Left ventricle myocardium superior (tissue), 1 donor: ENCODE data around the gene AIPL1. TPM values are rescaled to one million over a fixed set of nuclear protein-coding genes. Genes with fewer than 3 reads are reported as not detected.

ENCODE experiments used
- ATAC-seq: fragments of 200-7000 bp; cut with Tn5 transposase; one replicate; pipeline ENCODE4 v1.9.1; 2020; ENCODE audit warnings: mild to moderate bottlenecking, moderate library complexity
- DNase-seq: peaks from one replicate; pipeline ENCODE4 v3.0.0-alpha.2; 2020
- intact Hi-C: fragments of 100-400 bp; cut with micrococcal nuclease; formaldehyde crosslinking; loops from one replicate; pipeline ENCODE4 v1.11.0; 2022
- total RNA-seq: library from RNA; stranded (reverse); fragmentation: NEBNext Ultra II Directional; extraction: Animal tissue kit (Norgen Biotek cat#: 25700); gene quantifications from one replicate; pipeline ENCODE4 v1.2.1, GENCODE V29; 2021
- donor health status: DM: no; HTN: yes; CAD: no; lungs with severe emphysema.

The AIPL1 gene
- total RNA-seq, 1 donor from 2014 or later: not detected

GRCh38 chr17:6468051-6468790 is 33.3 kb upstream of the AIPL1 start:
- intact Hi-C loops: no loop called here
- no peak for ATAC-seq
- DNase-seq: peak; percentile 9

GRCh38 chr17:6467567-6467966 is 32.6 kb upstream of the AIPL1 start:
- DNase-seq: no peak
- ATAC-seq: no peak
- intact Hi-C loops: no loop called here

- ATAC-seq (no peak), DNase-seq (peak; percentile 3)
- intact Hi-C loops: no loop called here
Measured at GRCh38 chr17:6465206-6466003, 30.5 kb upstream of the AIPL1 start.

DNA sequence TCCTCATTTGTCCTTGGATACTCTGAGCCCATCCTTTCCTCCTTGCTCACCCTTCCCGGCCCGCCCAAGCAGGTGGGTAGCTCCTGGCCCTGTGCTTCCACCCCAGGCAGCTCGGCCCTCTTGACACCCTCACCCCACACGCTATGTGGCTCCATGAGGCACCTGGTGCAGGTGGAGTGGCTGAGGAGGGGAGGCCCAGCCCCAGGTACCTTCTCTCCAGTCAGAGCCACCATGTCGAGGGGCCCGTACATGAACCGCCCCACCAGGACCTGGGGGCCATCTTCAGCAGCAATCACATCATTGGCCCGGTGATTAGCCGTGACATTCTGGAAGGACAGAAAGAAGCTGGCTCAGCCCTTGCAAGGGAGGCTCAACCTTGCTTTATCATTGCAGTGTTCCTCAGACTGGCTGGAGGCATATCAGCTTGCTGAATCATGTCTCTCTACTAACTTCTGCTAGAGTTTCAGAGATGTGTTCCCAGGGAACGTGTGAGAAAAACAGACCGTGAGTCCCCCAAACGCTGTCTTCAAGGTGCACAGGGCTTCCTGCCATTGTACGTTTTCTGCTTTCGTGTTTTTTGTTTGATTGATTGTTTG is 29.6 kb upstream of the AIPL1 start:
- DNase-seq (no peak), ATAC-seq (no peak)

DNA sequence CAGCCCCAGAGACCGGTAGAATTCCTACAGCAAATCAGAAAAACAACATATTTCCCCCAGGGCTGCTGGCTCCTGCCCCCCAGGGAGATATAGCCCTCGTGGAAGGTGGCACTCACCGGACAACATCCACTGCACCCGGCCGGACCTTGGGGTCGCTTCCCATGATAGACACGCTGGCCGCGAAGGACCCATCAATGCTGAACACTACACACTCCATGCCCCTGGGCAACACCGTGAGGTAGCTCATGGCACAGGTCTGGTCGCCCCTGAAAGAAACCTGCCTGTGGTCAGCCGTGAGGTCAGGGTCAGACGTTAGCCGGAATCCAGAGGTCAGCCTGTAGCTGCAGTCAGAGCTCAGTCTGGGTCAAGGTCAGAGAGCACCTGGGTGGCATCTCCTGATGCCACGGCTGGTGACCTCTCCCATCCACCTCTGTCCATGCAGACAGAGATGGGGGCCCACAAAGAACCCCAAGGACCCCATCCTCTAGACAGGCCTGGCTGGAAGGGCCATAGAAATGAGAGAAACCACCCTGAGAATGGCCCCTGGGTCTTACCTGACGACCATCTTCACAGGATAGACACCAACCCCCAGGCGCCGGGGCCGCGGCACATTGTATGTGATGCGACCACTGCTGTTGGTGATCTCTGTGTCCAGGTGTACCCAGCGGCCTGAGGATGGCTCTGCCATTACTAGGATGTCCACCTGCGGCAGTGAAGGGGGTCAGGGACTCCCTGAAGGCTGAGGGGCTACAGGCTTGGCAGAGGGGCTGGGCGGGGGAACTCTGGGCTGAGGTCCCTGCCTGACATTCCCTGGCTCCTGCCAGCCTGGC is 28.9 kb upstream of the AIPL1 start:
- DNase-seq (peak; percentile 19), ATAC-seq (no peak)
- intact Hi-C loops: no loop called here

More for the DNA sequence above, 29.6 kb upstream of the AIPL1 start:
- intact Hi-C loops: no loop called here

DNA sequence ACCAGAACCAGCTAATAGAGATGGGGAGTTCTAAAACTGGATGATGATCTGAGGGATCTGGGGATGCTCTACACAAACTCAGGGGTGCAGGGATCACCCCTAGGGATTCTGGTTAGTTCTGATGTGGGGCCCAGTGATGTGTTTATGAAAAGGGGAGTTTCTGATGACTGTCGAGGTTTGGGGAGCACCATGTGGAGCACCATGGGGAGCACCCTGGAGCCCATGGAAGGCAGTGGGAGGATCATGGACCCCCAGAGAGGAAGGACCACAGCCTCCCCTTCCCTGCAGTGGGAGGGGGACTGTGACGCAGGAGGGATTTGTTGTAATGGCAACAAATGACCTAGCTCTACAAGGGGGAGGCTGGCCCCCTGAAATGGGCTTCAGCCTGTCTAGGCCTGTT is 27.8 kb upstream of the AIPL1 start:
- intact Hi-C loops: no loop called here
- DNase-seq (peak; percentile 3), ATAC-seq (no peak)

DNA sequence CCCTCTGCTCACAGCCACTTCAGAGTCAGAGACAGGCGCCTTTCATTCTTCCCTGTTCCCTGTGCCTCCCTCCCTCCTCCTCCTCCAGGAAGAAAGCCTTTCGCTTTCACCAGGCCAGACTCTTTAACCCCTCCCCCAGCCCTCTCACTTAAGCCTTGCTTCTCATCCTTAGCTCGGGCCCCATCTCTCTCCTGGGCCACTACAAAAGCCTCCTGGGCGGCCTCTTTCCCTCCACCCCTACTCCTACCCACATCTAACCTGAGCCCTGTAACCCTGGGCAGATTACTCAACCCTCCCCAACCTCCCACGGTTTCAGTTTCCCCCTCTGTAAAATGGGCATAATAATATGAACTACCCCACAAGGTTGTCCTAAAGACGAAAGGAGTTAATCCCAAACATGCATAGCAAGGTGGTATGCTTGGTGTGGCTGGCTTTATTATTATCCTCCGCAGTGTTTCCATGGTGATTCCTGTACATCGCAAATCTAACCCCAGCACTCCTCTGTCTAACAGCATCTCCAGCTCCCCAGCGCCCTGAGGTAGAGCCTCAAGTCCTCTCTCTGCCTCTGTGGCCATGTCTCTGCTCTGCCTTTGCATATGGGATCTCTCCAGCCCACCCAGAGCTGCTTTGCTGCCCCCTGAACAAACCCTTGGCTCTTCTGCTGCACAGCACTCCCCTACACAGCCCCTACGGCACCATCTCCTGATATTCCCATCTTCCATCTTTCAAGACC is 27.0 kb upstream of the AIPL1 start:
- DNase-seq: no peak
- intact Hi-C loops: no loop called here
- ATAC-seq: no peak

- ATAC-seq (no peak), DNase-seq (peak; percentile 20)
- intact Hi-C loops: no loop called here
Measured at GRCh38 chr17:6461246-6461645, 26.3 kb upstream of the AIPL1 start.

DNA sequence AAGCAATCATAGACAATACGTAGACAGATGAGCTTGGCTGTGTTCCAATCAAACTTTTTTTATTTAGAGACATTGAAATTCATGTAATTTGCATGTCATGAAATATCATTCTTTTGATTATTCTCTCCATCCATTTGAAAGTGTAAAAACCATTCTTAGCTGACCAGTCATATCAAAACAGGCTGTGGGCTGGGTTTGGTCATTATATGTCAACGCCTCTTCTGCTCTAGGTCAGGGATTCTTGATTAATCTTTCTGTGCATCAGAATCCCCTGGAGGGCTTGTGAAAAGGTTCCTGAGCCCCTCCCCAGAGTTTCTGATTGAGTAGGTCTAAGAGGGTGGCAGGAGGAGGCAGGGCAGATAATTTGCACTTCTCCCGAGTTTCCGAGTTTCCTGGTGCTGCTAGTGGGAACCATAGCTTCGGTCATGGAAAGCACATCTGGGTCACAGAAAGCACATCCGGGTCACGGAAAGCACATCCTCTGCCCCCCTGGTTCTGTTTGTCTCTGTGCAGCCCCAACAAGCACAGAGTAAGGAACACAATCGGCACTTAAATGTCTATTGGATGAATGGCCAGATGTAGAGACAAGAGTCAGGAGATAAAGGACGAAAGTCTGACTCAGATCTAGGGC is 25.7 kb upstream of the AIPL1 start:
- intact Hi-C loops: no loop called here
- no peak for DNase-seq

GRCh38 chr17:6458460-6458950 is 23.6 kb upstream of the AIPL1 start:
- ATAC-seq (no peak), DNase-seq (peak; percentile 20)
- intact Hi-C loops: no loop called here

More for the DNA sequence above, 25.7 kb upstream of the AIPL1 start:
- no peak for ATAC-seq

DNA sequence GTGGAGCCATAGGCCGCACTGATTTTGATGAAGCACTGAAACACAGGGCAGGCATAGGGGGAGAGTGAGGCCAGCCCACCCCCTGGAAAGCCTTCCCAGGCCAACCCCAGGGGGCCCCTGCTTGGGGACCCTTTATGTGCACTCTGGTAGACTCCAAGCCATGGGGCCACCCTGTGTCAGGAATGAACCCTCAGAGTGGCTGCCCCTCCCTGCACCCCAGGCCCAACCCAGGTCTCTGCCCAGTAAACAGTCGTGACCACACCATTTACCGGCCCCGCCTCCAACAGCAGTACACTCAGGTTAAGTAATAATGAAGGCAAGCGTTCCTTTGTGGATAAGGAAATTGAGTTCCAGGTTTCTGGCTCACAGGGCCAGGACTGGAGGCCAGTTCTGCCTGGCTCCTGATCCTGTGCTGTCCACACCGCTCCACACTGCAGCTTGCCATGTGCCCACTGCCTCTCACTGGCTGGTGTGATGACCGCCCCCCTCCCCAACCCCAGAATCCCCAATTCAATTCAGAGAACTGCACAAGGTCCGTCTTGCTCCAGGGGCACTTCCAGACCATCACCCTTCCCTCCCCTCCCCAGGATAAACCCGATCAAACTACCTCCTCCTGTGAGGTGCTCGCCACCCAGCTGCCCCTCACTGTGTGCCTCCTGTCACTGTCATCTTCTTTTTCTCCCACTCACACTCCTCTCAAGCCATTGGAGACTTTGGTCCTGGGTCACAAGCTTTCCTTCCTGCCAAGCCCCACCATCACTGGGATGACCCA is 23.0 kb upstream of the AIPL1 start:
- intact Hi-C loops: no loop called here
- DNase-seq: peak; percentile 15
- no peak for ATAC-seq

- intact Hi-C loops: no loop called here
- DNase-seq (no peak), ATAC-seq (peak; percentile 81)
Measured at GRCh38 chr17:6456914-6457687, 22.2 kb upstream of the AIPL1 start.

DNA sequence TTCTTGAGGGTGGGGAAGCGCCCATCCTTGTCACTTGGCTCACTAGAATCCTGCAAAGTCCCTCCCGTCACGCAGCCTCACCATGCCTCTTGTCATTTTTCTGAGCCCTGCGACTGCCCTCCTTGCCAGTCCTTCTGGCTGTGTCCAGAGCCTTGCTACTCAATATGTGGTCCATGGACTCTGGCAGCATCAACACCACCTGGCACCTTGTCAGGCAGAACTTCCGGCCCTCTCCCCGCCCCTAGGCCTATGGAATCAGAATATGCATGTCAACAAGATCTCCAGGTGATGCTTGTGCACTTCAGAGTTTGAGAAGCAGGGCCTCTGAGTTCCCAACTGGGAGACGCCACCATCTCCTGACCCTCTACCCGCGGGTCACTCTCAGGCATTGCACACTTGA is 21.4 kb upstream of the AIPL1 start:
- intact Hi-C loops: no loop called here
- ATAC-seq (no peak), DNase-seq (no peak)

- intact Hi-C loops: no loop called here
- peak; percentile 52 for DNase-seq
- peak; percentile 46 for ATAC-seq
Measured at GRCh38 chr17:6455321-6455705, 20.4 kb upstream of the AIPL1 start.

DNA sequence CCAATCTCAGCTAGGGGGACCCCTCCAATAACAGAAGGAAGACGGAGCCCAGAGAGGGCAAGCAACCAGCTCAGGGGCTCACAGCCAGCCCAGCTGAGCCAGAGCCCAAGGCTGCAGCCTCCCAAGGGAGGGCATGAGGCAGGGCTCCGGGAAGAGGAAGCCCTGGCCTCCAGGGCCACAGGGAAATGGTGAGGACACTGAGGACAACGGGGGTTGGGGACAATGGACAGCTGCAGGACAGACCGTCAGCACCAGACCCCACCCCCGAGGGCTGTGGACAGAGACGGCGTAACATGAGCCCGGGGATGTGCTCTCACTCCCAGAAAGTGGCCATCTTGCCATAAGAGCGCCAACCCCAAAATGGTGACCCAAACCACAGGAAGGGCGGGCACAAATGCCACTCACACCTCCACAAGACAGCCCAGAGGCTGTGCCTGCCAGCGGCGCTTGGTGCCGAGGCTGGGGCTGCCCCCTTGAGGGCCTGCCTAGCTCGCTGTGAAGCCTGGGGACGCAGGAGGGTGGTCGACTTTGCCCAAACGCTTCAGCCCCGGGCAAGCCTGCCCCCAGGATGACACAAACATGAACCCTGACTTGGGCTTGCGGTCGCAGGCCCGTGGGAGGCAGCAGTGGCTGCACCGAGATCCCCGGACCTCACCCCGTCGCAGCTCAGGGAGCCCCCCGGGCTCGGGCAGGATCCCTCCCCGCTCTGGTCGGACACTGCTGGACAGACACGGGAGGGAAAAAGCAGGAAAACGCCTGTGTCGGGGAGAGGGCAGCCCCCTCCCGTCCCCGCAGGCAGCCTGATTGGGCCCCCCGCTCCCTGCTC is 19.8 kb upstream of the AIPL1 start:
- intact Hi-C loops: no loop called here
- DNase-seq: no peak
- ATAC-seq: no peak
